ENCODE measurements around the gene ZNF385D.

ZNF385D gene

DNA sequence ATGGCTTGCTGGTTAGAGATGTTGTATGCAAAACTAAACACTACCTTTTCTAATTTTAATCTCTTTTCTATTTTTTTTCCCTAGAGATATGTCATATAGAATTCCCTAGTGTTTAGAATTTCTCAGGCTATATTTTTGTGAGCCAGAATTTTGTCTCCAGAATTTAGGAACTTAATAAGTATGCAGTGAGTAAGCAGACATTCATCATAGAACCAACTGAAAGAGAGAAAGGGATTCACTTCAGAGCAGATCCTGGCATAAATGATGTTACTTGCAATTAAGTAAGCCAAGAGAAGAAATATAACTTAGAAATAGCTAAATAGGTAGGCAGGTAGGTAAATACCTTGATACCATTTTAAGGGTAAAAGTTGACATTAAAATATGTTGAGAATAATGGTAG lies 288.9 kb downstream of the ZNF385D start:
- TF ChIP-seq, protein P1, sequence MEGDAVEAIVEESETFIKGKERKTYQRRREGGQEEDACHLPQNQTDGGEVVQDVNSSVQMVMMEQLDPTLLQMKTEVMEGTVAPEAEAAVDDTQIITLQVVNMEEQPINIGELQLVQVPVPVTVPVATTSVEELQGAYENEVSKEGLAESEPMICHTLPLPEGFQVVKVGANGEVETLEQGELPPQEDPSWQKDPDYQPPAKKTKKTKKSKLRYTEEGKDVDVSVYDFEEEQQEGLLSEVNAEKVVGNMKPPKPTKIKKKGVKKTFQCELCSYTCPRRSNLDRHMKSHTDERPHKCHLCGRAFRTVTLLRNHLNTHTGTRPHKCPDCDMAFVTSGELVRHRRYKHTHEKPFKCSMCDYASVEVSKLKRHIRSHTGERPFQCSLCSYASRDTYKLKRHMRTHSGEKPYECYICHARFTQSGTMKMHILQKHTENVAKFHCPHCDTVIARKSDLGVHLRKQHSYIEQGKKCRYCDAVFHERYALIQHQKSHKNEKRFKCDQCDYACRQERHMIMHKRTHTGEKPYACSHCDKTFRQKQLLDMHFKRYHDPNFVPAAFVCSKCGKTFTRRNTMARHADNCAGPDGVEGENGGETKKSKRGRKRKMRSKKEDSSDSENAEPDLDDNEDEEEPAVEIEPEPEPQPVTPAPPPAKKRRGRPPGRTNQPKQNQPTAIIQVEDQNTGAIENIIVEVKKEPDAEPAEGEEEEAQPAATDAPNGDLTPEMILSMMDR (conservative IDR thresholded peaks at IDR 0.05; ENCODE audit: low read depth), result no peak
- ChIA-PET POLR2A (ENCODE audit: low non-redundant PET) (no interaction called here), CTCF (interaction anchor here (0.7 kb wide), 1 partner anchor 21 kb away, joined by 5 read pairs; no protein-coding TSS in a partner anchor)

GRCh38 chr3:21457084-21457483 lies 293.9 kb downstream of the ZNF385D start:
- ChIA-PET CTCF (no interaction called here), POLR2A (ENCODE audit: low non-redundant PET) (no interaction called here)
- no peak for DNase-seq (ENCODE audit: low spot score)
- no peak overlapping the region for H3K27ac ChIP-seq
- TF ChIP-seq, protein P1 (conservative IDR thresholded peaks at IDR 0.05; ENCODE audit: low read depth), result no peak

More for the DNA sequence above, 288.9 kb downstream of the ZNF385D start:
- H3K27ac ChIP-seq, result no peak overlapping the region
- no peak for DNase-seq (ENCODE audit: low spot score)

- no peak for DNase-seq (ENCODE audit: low spot score)
- ChIA-PET CTCF (interaction anchor here (0.5 kb wide), 1 partner anchor 710 kb away, joined by 3 read pairs; no protein-coding TSS in a partner anchor), POLR2A (ENCODE audit: low non-redundant PET) (no interaction called here)
- TF ChIP-seq, protein P1 (conservative IDR thresholded peaks at IDR 0.05; ENCODE audit: low read depth), result no peak
- no peak overlapping the region for H3K27ac ChIP-seq
Observed at GRCh38 chr3:21449738-21450137, 301.3 kb downstream of the ZNF385D start.

- CTCF ChIA-PET, result no interaction called here
- H3K27ac ChIP-seq, result no peak overlapping the region
- DNase-seq (ENCODE audit: low spot score), result no peak
- TF ChIP-seq, protein P1 (conservative IDR thresholded peaks at IDR 0.05; ENCODE audit: low read depth), result no peak
- POLR2A ChIA-PET (ENCODE audit: low non-redundant PET), result no interaction called here
Observed at GRCh38 chr3:21447476-21448151, 303.4 kb downstream of the ZNF385D start.

DNA sequence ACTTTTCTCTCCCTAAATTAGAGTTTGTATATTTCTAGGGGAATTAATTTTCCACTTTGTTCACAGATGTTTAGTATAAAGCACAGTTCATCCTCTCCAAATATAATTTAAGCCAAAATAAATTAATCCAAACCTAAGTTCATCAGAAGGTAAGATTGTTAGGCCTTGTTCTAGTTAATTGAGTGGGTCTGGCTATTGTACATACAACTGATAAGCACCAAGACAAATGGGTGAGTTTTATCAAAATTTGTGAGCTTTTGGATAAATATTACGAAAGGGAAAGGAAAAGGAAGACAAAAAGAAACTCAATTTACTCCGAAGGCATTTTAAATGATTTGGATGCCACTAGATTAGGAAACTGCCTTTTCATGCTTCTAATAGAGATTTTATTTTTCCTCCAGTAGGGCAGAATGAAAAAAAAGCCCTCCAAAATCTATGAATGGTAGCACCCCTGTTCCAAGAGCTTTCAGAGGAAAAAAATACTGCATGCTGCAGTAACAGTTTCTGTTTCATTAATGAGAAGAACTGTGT lies 304.0 kb downstream of the ZNF385D start:
- TF ChIP-seq, protein P1 (conservative IDR thresholded peaks at IDR 0.05; ENCODE audit: low read depth), result no peak
- H3K27ac ChIP-seq, result no peak overlapping the region
- CTCF ChIA-PET, result no interaction called here
- DNase-seq (ENCODE audit: low spot score), result no peak
- POLR2A ChIA-PET (ENCODE audit: low non-redundant PET), result no interaction called here

- TF ChIP-seq, protein P1 (conservative IDR thresholded peaks at IDR 0.05; ENCODE audit: low read depth), result no peak
- no peak overlapping the region for H3K27ac ChIP-seq
- ChIA-PET CTCF (no interaction called here), POLR2A (ENCODE audit: low non-redundant PET) (no interaction called here)
- DNase-seq (ENCODE audit: low spot score), result no peak
Observed at GRCh38 chr3:21446027-21446426, 305.0 kb downstream of the ZNF385D start.

Data from RWPE1 (cell line).